HG03097 (cell line): ENCODE results near the gene DSC1.

Experiments used
- ATAC-seq: cut with Tn5 transposase; IDR thresholded peaks from one replicate; pipeline ENCODE4 v1.9.1; 2021; ENCODE audit not compliant: unreplicated experiment, low FRiP score

Gene DSC1

DNA sequence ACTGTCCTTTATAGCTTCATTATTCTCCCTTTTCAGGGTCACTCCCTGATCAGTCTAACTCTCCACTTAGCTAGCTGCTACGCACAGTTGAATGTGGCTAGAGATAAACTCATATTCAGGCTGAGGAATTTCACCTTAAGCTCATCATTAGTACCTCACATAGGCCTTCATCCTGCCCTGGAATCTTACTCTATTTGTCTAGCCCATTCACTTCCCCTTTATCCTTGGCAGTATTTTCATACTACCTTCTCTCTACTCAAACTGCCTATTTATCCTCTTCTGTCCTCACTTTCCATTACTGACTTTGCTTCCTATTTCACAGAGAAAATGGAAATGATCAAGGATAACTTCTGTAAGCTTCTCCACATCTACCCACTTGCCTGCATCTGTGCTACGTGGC lies 49.9 kb downstream of the DSC1 start:
- ATAC-seq: no peak

DNA sequence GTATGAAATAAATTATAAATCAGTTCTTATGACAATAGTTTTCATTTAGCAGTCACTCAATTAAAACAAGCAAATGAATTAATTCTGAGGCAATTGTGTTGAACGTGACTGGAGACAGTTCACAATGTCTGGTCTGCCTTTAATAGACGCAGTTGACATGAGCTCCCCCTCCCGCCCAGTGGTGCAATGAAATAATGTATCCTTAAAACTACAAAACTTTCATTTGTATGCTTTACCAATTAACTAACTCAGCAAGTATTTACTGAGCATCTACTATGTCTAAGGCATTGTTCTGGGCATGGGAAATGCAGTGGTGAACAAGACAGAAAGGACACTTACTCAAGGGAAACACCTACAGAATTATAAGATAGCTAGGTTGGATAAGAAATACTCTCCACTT lies 56.9 kb downstream of the DSC1 start:
- no peak for ATAC-seq

DNA sequence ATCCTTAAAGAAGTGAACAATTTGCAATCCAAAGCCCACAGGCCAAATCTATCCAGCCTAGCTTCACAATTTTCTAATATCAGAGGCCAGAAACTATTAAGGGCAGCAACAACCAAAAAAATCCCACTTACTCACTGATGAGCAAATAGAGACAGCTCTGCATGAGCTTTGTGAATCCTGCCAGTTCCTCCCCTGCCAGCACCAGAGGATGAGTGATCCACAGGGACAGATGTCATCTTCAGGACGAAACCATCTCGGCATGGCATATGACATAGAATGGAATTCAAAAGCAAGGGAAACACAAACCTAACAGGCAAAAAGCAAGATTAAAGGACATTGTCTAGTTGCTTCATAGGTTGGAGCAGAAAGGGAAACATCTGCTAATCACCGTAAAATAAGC lies 58.2 kb downstream of the DSC1 start:
- no peak for ATAC-seq

DNA sequence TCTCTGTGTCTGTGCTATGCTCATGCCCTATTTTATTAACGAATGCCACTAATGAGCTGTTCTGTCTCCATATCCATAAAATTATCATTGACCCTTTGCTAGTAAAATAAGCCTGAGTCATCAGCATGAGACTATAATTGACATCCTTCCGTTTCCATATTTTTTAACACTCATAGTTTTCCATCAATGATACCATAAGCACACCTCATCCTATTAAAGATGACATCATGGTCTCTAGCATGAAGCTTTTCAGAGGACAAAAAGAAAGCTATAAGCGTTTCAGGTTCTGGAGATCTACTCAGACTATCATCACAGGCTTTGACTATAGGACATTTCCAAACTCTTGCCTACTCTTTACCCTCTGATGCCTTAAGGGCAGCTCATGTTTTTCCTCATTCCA lies 59.2 kb downstream of the DSC1 start:
- no peak for ATAC-seq

DNA sequence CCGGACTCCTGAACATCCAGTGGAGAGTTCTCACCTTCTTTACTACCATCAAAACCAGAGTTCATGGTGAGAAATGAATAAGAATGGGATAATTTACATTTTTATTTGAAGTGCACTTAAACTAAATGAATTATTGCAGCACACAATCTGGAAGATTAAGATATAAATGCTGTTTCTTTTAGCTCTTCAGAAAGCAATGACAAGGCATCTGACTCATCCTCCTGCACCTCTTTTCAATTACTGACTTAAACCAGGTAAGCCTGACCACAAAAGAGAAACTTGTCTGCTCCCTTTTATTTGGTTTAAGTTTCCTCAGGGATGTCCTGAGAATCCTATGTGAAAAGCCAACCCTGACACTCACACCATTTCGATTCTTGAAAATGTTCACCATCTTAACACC lies 59.7 kb downstream of the DSC1 start:
- ATAC-seq: no peak

DNA sequence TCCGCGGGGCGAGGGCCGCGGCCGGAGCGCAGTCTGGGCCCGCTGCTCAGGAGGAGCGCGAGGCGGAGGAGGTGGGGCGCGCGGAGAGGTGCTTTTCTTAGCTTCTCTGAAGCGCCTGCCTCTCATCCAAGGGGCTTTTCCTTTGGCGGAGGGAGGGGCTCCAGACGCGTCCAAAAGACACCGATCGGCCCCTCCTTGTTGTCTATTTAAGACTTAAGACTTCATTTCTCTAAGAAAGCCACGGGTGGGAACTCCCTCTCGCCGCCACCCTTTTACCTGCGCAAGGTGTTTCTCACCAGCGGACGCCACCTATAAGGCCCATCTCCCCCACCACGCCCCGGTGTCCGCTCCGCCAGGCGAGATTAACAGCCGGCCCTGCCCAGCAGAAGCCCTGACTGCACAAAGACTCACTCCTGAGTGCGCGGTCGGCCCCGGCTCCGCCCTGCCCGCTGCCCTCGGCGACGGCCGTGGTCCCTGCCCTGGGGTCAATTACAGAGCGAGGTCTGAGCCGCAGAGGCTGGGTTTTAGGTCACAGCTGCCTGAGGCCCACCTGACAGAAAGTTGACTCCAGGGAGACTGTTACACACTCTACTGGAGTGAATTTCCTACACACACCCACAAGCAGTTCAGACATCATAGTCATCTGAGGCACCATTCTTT lies 60.5 kb downstream of the DSC1 start, which contains the start of gene DSC2:
DSC2 (minus strand) TSS at position 397 of the 660 bp plus-strand sequence. CDS start 450 bp downstream, outside the sequence.
- no peak for ATAC-seq

DNA sequence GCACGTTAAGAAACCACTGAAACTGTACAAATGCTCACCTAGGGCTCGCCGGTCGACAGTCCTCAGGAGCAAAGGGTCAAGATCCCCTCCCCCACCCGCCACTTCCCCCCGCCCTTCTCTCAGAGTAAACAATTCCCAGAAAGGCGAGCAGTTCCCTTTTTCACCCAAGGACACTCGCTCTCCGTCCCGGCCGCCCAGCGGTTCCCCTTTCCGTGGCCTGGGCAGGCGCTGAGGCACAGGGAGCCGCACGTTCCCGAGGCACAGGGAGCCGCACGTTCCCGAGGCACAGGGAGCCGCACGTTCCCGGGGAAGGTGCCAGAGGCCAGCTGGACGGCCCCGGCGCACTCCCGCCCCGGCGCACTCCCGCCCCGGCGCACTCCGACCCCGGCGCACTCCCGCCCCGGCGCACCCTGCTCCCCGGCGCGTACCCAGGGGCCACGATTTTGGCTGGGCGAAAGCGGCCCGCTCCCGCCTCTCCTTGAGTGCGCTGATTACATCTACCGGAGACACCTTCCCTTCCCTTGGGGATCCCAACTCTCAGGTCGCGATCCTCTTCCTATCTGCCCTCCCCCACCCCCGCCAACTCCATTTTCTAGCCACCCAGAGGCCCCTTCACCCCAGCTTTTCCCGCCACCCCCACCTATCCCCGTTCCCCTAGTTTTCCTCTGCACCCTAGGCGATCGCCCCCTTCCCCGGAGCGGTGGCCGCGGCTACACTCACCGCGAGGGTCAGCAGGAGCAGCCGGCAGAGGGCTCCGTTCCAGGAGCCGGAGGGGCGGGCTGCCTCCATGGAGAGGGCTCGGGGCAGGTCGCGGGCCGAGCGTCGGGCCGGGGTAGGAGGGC lies 61.3 kb downstream of the DSC1 start:
- no peak for ATAC-seq

DNA sequence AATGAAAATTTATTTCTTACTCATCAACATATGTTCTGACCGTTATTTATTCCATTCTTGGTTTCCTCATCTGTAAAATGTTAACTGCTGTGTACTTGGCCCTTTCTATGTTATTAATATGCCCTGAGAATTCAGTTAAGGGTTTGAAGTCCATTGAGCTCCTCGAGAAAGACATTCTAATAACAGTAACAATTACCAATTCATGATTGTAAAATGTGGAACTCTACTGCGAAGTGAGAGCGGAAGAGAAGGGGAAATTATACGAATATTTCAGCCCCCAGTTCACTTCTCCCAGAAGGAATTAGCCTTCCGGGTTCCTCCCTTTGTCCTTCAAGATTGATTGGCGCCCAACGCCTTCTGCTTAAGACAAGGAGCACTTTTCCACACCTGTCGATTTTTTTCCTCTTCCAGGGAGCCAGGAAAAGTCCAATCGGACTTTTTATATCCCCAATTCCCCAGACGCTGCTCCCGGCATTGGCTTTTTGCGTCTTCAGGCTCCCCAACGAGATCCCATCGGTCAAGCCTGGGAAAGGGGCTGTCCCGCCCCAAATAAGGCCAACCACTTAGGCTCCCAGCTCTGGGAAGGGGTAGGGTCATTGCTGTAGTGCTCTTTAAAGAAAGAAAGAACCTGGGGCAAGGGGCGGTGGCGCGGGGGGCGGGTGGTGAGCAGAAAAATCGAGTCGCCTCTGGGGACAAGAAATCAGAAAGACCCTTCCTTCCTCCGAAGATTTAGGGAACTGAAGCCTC lies 62.0 kb downstream of the DSC1 start:
- no peak for ATAC-seq

DNA sequence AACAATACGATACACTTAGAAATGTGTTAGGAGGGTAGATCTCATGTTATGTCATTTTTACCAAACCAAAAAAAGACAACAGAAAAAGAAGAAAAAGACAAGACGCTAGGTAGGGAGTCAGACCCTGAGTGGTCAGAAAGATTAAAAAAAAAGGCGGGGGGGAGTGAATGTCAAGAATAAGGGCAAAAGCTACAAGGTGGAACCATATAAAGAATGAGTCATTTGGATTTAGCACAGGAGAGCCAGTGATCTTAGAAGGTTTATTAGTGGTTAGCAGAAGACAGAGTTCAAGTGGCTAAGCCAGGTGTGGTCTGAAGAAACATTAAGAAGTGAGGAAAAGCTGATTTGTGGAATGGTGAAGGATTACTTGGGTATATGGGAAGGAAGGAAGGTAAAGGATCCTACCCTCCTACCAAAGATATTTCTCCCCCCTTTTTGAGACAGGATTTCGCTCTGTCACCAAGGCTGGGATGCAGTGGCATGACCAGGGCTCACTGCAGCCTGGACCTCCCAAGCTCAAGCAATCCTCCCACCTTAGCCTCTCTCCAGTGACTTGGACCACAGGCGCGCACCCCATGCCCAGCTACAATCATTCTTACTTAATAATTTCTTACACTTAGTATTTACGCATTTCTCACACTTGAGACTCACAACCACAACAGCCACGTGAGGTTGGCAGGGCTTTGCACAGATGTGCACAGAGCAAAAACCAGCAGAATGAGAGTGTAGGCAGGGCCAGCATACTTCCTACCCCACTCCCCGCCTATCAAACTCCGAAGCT lies 63.0 kb downstream of the DSC1 start:
- ATAC-seq: no peak

DNA sequence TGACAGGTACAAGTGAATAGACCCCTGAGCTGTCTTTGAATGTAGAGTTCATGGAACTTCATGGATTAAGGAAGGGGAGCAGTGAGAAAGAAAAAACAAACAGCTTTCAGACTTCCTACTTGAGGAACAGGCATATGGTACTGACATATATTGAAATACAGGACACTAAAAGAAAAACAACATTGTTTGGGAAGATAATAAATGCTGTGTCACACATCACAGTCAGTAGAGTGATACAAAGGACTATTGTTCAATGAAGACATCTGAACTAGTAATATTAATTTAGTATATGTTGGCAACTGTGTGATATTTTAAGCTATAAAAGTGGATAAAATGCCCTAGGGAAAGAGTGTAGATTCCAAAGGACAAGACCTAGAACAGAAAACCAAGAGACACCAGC lies 63.8 kb downstream of the DSC1 start:
- ATAC-seq: no peak

DNA sequence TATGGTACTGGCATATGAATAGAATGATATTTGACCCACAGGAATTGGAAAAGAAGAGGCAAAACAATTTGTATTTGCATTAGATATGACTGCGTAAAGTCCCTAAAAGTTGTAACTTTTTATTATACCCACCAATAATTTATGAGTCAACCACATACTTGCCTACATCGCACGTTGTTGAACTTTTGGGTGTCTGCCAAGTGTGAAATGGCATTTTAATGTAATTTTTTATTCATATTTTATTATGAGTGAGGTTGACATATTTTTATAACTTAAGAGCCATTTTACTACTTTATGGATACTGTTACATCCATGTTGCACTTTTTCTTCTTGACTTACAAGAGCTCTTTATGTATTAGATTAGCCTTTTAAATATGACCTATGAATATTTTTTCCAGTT lies 65.0 kb downstream of the DSC1 start:
- ATAC-seq: no peak

DNA sequence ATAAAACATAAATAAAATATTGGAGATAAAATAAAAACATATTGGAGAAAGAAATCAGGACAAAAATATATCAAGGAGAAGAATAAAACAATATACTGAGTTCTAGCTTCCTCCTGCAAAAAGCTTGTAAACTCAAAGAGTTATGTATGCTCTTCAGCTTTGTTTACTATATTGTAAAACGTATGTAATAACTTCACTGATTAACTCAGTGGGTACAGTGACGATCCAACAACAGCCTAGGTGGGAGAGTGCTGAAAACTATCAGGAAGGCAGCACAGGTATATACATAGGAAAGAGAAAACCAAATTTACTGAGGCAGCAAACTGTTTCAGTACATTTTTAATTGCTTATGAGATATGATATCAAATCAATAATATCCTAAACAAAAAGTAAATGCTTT lies 68.8 kb downstream of the DSC1 start:
- ATAC-seq: no peak

DNA sequence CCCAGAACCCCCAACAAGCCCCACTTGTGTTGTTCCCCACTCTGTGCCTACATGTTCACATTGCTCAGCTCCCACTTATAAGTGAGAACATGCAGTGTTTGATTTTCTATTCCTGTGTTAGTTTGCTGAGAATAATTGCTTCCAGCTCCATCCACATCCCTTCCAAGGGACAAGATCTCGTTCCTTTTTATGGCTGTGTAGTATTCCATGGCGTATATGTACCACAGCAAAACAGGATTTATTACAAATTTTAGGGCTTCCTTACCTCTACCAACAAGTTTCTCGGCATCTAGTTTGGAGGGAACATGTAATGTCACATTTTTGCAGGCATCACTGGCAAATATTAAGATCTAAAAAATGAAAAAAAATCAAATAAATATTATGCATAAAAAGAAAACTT lies 69.4 kb downstream of the DSC1 start:
- ATAC-seq: no peak

DNA sequence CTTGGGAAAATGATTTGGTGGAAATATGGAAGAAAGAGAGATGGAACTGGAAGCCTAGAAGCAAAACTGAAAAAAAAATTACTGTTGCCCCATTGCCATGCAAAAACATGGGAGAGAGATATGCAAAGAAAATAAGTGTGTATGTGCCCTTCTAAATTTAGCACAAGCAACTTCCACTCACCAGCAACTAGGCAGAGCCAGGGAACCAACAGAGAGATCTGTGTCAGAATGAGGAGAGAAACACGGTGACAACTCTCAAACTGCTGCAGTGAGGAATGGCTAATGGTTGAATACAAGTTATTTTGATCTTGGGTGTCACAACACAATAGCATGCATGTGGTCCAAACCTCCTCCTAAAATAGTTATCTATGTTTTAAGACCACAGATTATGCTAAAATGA lies 71.3 kb downstream of the DSC1 start:
- ATAC-seq: no peak

DNA sequence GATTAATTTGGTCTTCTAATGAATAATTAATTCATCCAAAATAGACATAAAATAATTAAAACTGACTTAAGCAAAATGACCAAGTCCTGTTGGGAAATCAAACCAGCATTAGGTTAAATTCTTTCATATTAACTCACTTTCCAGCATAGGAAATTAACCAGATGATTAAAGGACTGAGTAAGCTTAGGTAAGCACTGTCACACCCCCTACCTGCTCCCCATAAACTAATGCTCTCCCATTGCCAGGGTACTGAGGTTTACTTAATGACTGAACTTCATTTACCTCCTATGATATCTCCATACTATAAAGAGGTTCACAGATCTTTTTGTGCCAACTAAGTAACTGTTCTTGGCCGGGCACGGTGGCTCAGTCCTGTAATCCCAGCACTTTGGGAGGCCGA lies 74.1 kb downstream of the DSC1 start:
- no peak for ATAC-seq

DNA sequence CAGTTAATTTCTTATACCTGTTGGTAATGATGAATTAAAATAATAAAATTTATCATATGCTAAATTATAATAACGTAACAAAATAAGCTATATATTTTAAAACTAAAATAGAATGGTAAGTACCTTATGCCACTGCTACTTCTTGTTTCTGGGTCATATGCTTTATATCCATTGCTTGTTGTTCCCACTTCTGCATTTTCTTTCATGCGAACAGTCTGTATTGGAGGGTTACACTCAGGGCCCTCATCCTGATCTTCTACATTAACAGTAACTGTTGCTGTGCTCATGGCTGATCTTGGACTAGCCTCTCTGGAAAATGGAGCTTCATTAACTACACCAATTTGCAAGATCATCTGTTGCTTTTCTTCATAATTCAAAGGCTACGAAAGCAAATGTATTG lies 82.7 kb downstream of the DSC1 start:
- ATAC-seq: no peak
